DMS79 (cell line): Measurements from ENCODE around the gene DOCK7.
"Not testable (repeated sequence)": the region's sequence is repeated elsewhere in the genome, so short reads cannot be mapped to it uniquely, and the experiment has no call there.

Experiments used
- DNase-seq: peaks from one replicate; lab custom pipeline; 2025; lab: John Stamatoyannopoulos, UW

The DOCK7 gene

DNA sequence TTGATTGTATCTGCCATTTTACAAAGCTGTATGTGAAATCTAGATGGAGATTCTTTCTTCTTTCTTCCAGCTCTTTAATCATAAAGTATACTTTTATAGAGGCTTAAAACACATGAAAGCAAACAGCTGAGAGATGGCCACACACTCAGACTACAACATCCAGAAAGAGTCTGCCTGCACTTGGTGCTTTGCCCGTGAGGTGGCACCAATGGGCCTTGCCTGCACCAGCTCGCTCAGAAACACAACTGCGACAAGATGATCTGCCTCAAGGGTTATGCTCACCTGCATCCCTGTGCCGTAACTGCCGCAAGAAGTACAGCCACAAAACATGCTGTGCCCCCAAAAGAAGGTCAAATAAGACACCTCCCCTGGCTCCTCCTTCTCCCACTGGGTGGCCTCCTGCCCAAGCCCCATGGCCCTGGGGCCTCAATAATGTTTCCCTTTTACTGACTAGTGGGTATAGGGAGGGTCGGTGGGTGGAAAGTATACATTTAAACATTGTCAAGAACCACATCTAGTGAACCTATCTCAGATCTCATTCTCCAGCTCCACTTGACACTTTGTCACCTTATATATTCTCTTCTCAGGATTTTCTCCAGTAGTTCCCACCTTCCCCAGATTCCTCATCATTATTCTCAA lies 157.6 kb downstream of the DOCK7 start:
- DNase-seq: no peak

DNA sequence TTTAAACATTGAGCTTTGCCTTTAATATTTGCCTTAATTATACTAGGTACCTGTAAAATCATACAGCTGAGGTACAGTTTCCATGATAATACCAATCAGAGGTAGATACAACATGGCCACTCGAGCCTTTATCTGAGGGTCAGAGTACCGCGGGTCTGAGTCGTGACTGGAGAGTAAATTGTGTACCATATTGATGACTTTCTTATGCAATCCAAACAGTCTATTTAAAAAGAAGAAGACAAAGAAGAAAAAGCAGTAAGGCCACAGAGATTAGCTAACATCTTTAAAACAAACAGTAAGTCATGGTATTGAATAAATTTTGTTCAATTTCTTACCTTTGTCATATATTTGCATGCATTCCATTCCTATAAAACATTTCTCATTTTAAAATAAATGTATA lies 159.0 kb downstream of the DOCK7 start:
- DNase-seq: no peak

DNA sequence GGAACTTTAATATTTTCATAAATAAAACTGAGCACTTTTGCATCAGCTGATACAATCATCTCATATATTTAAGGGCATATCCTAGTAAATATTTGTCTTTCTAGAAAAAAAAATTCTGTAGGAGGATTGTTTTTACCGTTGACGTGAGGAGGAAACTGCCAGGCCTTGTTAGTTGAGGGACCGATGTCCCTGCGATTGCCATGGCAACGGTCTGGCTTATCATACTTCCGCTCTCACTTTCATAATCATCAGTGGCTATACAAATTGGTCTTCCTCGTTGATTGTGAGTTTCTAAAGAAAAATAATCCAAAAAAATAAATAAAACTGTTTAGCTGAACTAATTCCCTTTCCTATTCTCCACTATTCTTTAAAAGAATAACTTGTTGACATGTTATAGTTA lies 160.2 kb downstream of the DOCK7 start:
- no peak for DNase-seq

DNA sequence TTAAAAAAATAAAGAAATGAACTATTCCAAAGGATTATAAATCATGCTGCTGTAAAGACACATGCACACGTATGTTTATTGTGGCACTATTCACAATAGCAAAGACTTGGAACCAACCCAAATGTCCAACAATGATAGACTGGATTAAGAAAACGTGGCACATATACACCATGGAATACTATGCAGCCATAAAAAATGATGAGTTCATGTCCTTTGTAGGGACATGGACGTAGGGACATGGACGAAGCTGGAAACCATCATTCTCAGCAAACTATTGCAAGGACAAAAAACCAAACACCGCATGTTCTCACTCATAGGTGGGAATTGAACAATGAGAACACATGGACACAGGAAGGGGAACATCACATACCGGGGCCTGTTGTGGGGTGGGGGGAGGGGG lies 160.8 kb downstream of the DOCK7 start:
- not testable (repeated sequence) for DNase-seq

DNA sequence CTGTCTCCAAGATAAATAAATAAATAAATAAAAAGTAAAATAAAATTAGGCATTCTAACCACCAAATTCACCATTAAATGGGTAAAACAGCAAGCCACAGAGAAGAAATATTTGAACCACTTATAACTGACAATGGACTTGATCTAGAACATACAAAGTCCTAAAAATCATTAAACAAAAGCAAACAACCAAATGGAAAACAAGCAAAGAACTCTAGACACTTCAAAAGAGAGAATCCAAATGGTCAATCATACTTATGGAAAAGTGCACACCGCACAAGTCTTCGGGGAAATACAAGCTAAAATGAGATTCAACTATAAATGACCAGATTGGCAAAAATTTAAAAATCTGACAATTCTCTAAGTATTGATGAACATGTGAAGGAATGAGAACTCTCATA lies 164.3 kb downstream of the DOCK7 start:
- no peak for DNase-seq

DNA sequence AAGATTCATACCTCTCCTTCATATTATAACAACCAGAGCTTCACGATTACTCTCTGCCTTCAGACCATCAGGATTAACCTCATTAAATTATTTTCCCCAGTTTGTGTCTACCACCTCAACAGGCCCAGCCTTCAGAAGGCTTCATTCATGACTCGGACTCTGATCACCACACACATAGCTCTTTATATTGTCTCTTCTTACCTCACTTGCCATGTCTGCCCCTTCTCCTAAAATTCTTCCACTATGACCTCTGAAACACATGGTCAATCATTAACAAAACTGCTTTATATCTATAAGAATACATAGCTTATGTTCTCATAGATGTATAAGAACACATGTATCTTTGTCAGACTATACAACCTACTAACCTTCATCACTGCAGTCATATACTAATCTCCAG lies 171.6 kb downstream of the DOCK7 start:
- DNase-seq: no peak

DNA sequence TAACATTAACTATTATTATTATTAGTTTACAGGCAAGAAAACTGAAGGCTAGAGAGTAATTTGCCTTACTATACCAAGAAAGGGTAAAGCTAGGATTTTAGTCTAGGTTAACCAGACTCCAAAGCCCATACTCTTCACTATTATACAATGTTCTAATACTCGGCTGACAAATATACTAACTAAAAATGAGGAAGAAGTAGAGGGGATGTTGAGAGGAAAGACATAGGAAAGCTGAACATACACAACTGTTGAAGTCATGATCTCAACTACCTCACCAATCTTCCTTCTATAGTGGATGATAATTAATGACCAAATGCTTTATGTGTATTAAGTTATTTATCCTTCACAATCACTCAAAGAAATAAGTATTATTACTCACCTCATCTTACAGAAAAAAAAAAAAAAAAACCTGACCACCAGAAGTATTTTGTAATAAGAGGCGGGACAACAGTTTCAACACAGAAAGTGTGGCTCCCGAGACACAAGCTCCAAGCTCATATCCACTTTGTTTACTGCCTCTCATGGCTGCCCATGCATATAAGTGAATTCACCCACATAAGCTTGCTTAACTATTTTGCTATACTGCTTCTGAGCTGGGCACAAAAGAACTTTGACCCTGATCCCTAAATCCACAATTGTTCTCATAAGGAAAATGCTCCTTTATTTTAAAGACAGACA lies 173.3 kb downstream of the DOCK7 start:
- no peak for DNase-seq

DNA sequence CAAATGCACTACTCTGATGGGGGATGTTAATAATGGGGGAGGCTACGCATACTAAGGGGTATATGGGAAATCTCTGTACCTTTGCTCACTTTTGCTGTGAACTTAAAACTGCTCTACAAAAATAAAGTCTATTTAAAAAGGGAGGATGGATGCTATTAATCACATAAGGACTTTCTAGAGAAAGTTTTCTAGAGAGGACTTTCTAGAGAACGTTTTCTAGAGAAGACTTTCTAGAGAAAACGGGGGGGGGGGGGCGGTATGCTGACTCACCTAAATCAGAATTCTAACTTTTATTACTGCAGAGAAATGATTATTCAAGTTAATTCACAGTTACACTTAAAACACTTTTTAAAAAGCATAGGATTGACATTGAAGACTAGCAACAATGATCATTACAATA lies 175.2 kb downstream of the DOCK7 start:
- no peak for DNase-seq

DNA sequence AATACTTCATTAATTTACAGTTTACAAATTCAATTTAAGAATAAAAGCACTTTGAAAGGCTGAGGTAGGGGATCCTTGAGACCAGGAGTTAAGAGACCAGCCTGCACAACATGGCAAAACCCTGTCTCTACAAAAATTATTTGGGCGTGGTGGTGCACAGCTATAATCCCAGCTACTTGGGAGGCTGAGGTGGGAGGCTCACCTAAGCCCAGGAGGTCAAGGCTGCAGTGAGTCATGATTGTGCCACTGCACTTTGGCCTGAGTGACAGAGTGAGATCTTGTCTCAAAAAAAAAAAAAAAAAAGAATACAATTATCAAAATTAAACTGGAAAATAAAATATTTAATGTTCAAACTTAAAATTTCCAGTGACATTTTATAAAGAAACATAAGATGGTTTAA lies 179.2 kb downstream of the DOCK7 start:
- DNase-seq: no peak

DNA sequence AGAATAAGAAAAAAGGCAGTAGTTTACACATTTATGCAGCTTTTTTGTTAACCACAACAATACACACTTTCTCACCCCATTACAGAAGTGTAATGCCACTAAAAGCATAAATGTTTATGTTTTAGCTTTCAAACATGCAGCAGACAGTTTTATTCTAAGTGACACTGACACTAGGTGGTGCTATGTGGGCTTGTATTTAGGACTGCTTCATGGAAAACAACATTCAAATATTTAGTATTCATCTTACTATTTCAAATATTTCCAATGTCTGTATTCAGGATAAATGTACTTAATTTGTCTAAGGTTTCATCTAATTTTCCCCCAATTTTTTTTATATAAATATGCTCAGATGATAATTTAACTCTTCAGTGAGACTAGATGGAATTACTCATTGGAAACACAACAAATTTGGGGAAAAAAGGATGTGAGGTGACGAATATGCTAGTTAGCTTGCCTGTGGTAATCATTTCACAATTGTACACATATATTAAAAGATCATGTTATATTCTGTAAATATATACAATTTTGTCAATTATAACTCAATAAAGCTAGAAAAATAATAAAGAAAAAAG lies 179.9 kb downstream of the DOCK7 start:
- peak; percentile 12 for DNase-seq

DNA sequence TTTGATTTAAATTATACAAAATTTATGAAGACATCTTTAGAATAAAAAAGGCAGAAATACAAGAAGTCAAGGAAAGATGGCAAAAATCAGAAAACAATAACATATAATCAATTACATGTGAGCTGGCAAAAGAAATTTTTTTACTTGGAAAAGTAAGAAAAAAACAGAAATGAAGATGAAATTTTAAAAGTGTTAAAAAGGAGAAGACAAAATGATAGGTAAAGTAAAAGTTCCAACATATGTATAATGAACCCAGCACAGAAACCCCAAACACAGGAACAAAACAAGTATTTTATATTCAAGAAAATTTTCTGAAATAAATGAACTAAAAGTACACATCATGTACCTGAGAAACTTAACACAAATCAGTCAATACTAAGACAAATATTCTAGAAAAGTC lies 188.0 kb downstream of the DOCK7 start:
- no peak for DNase-seq

DNA sequence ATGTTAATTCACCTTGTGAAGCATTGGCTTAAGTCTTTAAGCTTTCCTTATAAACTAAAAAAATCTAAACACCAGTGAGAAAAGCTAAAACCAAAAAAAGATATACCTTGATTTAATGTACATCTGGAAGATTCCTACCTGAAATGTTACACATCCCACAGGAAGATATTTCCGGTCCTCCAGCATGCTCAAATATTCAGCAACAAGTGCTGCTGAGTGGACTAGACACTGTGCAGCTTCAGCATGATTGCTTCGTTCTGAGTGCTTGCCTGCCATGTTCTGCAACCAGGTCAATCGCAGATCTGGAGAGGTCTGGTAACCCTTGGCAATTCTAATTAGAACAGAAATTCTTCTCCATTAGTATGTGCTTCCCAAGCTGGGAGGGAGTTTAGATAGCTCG lies 194.0 kb downstream of the DOCK7 start:
- DNase-seq: no peak

DNA sequence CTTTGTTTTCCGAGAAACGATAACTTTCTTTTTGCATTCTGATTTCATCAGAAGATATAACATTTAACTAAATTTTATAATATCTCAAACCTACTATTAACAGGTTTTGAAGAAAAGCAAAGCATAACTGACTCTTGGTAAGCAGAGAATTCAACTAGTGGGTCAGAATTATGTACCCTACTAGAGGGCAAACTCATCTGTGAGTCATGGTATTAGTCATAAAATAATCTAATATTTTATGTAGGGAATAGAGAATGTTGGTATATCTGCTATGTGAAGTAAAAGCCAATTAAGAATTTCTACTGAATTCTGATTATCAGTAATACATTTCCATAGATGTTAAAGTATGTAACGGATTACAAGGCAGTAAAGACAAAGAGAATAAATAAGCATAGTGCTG lies 194.5 kb downstream of the DOCK7 start:
- no peak for DNase-seq

DNA sequence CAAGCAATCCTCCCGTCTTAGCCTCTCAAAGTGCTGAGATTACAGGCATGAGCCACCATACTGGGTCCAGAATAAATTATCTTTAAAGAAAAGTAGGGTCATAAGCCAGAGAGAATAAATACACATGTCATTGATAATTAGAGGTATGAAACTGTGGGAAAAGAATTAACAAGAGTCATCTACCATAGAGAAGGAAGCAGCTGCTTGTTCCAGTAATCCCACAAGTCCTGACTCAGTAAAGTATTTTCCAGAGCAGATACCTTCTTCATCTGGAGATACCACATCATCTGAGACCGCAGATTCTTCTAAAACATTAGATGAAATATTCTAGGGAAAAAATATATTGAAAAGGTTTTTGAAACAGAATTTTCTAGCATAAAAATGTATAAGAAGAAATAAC lies 195.7 kb downstream of the DOCK7 start:
- no peak for DNase-seq

DNA sequence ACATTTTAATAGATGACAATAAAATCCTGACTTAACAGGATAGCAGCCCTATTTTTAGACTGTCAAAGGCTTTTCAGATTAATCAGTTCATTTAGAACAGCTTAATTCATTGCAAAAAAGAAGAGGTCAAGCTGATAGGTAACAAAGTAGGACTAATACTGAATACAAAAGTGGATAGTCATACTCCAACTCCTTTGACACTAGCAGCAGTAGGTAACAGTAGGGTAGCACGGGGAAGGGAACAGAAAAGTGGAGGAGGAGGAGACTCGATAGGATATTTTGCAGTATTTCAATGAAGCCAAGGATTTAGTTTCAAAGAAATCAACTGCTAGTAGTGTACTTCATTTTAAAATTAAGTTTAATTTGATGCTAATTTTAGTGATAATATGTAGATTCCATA lies 200.2 kb downstream of the DOCK7 start:
- no peak for DNase-seq

DNA sequence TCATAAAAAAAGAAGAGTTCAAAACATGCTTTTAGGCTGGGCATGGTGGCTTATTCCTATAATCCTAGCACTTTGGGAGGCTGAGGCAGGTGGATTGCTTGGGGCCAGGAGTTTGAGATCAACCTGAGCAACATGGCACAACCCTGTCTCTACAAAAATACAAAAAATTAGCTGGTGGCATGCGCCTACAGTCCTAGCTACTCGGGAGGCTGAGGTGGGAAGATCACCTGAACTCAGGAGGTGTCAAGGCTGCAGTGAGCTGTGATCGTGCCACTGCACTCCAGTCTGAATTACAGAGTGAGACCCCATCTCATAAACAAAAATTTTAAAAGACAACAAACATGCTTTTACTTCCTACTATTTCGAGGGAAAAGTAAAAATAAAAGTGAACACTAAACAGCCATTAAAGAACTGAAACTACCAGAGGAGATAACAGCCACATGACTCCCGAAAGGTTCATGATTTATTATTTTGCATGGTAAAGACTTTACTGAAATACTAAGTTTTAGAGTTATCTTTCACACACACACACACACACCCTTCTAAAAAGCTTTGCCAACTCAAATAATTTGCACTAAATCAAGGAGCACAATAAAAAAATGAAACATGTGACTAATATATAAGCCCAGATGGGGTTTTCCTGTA lies 203.2 kb downstream of the DOCK7 start:
- no peak for DNase-seq

DNA sequence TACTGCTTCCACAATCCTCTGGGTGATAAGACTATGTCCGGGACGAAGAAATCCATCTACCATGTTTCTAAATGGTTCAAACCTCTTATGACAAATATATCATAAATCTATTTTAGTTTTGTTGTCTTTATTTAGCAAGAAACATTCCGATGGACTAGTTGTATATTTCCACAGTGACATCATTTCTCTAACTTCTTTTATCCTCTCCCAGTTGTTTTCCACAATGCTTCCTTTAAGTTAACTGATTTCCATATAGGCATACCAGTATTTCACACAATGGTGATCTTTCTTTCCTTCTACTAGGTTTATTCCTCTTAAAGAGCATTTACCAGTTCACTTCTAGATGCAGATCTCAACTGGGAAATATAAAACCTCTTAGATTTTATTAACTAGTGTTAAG lies 206.5 kb downstream of the DOCK7 start:
- DNase-seq: no peak

DNA sequence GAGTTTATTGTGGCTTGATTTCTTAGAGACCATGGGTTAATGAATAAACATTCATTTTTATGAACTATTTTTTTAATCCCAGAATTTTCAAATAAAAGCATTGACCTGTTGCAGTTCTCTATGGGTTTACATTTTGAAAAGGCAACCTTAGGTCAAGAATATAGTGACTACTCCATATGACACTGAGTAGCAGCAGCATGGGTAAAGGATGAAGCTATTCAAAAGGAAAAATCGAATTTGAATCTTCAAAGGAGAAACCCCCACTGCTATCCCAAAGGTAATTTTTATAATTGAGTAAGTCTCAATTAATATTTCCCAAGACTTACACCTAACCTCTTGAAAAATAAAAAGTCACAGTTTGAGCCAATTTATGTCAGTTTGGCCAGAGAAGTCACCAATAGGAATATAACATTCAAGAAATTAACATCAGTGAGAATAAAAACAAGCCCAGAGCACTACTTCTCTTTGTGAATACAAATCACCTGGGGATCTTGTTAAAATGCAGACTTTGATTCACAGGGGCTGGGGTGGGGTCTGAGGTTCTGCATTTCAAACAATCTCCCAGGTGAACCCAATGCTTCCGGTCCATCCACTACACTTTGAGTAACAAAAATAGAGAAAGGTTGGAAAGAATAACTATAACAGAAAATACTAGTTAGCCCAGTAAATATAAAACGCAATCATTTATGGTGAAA lies 211.5 kb downstream of the DOCK7 start:
- no peak for DNase-seq

DNA sequence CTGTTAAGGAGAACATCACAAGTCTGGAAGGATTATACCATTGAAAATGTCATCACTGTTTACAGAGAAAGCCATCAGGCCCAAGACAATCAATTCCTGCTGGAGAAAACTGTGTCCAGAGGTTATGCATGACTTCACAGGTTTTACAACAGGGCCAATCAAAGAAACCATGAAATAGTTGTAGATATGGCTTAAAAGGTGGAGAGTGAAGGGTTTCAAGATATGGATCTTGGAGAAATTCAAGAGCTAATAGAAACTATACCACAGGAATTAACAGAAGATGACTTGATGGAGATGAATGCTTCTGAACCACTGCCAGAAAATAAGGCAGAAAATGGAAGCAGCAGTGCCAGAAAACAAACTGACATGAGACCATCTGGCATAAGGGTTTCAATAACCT lies 221.1 kb downstream of the DOCK7 start:
- peak; percentile 0 for DNase-seq

DNA sequence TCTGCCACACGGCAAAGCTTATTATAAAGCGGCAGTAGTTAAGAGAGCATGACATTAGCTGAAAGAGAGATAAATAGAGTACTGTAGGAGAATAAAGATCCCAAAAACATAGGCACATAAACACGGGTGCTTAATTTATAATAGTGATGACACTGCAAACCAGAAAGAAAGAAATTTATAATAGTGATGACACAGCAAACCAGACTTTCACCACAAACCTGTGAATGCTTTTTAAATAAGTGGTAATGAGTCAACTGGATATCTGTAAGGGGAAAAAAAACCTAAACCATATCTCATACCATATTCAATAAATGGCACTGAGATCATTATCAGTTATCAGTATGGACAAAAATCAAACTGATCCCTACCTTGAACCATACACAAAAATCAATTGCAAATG lies 225.8 kb downstream of the DOCK7 start:
- DNase-seq: no peak

DNA sequence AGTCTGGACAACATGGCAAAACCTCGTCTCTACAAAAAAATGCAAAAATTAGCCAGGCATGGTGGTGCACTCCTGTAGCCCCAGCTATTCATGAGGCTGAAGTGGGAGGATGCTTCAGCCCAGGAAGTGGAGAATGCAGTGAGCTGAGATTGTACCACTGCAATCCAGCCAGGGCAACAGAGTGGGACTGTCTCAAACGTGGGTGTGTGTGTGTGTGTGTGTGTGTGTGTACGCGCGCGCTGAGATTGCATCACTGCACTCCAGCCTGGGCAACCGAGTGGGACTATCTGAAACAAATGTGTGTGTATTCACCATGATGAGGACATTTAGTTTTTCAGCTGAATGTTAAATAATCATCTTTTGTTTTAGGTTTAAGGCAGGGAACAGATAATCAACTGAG lies 230.2 kb downstream of the DOCK7 start:
- DNase-seq: no peak

DNA sequence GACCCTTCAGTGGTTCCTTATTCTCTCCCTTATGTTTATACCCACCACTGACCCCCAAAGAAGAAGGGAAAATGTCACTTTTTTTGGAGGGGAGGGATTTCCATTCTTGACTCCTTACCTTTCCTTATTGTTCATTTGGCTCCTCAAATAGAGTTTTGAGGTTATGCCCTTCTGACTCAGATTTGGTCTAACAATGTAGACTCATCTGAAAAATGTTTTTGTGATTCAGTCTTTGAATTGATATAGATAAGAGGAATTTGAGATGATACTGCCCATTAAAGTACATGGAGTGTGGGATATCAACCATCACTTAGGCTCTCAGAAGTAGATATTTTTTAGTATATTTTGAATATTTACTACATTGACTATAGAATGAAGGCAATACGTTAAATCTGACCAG lies 235.2 kb downstream of the DOCK7 start:
- no peak for DNase-seq

DNA sequence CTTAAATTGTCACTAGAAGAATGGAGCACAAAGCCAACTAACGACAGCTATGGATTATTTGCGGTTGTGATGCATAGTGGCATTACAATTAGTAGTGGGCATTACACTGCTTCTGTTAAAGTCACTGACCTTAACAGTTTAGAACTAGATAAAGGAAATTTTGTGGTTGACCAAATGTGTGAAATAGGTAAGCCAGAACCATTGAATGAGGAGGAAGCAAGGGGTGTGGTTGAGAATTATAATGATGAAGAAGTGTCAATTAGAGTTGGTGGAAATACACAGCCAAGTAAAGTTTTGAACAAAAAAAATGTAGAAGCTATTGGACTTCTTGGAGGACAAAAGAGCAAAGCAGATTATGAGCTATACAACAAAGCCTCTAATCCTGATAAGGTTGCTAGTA lies 237.9 kb downstream of the DOCK7 start:
- no peak for DNase-seq
